22Rv1 (cell line): ENCODE measurements around the gene ZBTB48.
"Not testable (repeated sequence)": the region's sequence is repeated elsewhere in the genome, so short reads cannot be mapped to it uniquely, and the experiment has no call there.

Experiments
- H3K27ac ChIP-seq: fragments of 450-650 bp; 2 replicates; pipeline ENCODE4 v1.5.1; 2017
- ZFX ChIP-seq: fragments of 450-650 bp; IDR thresholded peaks from 2 replicates; pipeline ENCODE4 v1.6.1; 2017; ENCODE audit warnings: antibody characterized with exemption, borderline replicate concordance
- TF ChIP-seq, protein P1 (sequence below): fragments of 450-650 bp; IDR thresholded peaks from 2 replicates; pipeline ENCODE4 v1.5.1; 2017; ENCODE audit warnings: mild to moderate bottlenecking

Gene ZBTB48

DNA sequence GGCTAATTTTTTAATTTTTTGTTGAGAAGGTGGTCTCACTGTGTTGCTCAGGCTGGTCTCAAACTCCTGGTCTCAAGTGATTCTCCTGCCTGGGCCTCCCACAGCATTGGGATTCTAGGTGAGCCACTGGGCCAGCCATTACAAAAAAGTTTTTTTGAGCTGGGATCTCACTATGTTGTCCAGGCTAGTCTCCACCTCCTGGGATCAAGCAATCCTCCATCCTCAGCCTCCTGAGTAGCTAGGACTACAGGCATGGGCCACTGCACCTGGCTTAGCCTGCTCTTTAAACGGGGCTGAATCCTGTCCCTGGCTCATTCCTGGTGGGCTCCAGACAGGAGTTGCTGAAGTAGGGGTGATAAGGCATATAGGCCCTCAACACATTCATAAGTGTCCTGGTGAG, 22.2 kb upstream of the ZBTB48 start:
- no peak overlapping the region for H3K27ac ChIP-seq
- no peak for TF ChIP-seq ZFX
- TF ChIP-seq, protein P1, sequence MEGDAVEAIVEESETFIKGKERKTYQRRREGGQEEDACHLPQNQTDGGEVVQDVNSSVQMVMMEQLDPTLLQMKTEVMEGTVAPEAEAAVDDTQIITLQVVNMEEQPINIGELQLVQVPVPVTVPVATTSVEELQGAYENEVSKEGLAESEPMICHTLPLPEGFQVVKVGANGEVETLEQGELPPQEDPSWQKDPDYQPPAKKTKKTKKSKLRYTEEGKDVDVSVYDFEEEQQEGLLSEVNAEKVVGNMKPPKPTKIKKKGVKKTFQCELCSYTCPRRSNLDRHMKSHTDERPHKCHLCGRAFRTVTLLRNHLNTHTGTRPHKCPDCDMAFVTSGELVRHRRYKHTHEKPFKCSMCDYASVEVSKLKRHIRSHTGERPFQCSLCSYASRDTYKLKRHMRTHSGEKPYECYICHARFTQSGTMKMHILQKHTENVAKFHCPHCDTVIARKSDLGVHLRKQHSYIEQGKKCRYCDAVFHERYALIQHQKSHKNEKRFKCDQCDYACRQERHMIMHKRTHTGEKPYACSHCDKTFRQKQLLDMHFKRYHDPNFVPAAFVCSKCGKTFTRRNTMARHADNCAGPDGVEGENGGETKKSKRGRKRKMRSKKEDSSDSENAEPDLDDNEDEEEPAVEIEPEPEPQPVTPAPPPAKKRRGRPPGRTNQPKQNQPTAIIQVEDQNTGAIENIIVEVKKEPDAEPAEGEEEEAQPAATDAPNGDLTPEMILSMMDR, result no peak

DNA sequence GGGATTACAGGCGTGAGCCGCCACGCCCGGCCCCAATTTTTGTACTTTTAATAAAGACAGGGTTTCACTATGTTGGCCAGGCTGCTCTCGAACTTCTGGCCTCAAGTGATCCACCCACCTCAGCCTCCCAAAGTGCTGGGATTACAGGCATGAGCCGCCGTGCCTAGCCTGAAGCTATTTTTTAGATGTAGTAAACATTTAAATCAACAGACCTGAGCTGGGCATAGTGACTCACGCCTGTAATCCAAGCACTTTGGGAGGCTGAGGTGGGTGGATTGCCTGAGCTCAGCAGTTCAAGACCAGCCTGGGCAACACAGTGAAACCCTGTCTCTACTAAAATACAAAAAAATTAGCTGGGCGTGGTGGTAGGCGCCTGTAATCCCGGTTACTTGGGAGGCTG, 20.6 kb upstream of the ZBTB48 start:
- not testable (repeated sequence) for H3K27ac ChIP-seq

DNA sequence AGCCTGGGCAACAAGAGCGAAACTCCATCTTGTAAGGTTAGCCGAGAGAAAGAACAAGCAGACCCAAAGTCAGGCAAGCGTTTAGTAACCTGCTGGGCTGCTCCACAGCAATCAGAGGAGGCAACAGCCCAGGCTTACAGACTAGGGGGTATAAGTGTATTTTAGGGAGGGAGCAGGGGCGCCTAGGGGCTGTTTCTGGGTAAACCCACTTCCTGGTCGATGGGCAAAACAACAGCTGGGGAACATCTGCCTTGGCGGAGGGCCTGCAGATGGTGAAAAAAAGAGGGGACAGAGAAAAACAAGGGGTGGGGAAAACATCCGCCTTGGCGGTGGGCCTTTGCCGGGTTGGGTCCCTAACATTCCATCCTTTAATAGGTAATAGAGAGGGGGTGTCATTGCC, 19.5 kb upstream of the ZBTB48 start:
- TF ChIP-seq, protein P1, result no peak
- TF ChIP-seq ZFX, result no peak
- H3K27ac ChIP-seq, result no peak overlapping the region

DNA sequence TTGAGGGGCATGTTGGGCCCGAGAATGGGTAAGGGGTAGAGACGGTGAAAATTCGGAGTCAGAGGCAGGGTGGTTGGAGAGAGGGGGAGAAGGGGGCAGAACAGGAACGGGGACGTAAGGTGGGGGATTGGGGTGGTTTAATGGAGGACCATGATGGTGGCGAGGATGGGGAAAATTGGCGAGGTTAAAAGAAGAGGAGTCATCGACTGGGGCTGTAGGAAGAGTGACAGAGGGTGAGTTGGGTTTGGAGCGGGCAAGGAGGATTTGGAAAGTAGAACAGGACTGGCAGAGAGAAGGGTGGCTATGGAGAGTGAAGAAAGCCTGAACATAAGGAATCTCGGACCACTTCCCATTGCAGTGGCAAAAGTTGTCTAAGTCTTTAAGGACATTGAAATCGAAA, 10.8 kb upstream of the ZBTB48 start:
- TF ChIP-seq, protein P1, result no peak
- no peak for TF ChIP-seq ZFX
- H3K27ac ChIP-seq, result no peak overlapping the region

DNA sequence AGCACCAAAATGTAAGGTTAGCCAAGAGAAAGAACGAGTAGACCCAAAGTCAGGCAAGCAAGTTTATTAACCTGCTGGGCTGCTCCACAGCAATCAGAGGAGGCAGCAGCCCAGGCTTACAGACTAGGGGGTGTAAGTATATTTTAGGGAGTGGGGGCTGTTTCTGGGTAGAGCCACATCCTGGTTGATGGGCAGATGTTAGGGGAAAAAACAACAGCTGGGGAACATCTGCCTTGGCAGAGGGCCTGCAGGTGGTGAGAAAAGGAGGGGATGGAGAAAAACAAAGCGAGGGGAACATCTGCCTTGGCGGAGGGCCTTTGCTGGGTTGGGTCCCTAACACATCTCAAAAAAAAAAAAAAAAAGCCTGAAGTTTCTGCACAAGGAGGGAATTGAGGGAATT, 9.7 kb upstream of the ZBTB48 start:
- no peak overlapping the region for H3K27ac ChIP-seq
- TF ChIP-seq, protein P1, result no peak
- TF ChIP-seq ZFX, result no peak

DNA sequence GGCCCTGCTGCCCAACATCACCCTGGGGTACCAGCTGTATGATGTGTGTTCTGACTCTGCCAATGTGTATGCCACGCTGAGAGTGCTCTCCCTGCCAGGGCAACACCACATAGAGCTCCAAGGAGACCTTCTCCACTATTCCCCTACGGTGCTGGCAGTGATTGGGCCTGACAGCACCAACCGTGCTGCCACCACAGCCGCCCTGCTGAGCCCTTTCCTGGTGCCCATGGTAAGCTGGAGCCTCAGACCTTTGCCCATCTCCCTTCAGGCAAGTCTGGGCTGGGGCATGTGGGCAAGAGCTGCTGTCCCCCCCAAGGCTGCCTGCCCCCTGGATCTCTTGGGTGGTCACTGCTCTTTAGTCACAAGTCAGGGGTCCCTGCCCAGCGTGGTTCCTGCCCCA, 8.8 kb upstream of the ZBTB48 start:
- TF ChIP-seq ZFX, result no peak
- TF ChIP-seq, protein P1, result no peak
- no peak overlapping the region for H3K27ac ChIP-seq

DNA sequence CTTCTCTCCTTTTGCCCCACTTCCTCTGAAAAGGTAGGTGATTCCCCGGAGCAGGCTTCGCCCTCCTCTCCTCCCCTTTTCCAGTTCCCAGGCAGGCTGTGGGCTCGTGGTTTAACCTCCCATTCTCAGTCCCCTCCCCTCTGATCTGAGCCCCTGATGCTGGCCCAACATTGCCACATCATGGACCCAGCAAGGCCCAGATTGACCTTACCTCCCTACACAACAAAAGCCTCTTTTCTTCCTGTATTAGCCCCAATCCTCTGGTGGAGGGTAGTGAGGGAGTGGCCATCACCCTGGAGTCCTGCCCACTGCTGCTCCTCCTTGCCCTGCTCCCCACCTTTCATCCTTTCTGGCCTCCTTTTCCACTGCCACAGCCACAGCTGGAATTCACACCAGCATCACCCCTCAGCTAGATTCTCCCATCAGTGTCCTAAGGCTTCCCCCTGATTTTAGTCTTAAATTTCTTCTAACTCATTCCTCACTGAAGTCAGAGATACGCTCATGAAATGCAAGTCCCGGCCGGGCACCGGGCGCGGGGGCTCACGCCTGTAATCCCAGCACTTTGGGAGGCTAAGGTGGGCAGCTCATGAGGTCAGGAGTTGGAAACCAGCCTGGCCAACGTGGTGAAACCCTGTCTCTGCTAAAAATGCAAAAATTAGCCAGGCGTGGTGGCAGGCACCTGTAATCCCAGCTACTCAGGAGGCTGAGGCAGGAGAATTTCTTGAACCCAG, 7.0 kb upstream of the ZBTB48 start:
- no peak overlapping the region for H3K27ac ChIP-seq
- TF ChIP-seq ZFX, result no peak
- TF ChIP-seq, protein P1, result no peak
